Stomach (tissue), 9 donors: ENCODE data around the gene CARD14. TPM values are rescaled to one million over a fixed set of nuclear protein-coding genes. Genes with fewer than 3 reads are reported as not detected.

Experiments used
- DNase-seq, 2 donors: peaks; one replicate each; pipeline versions ENCODE4 v3.0.0 to v3.0.0-alpha.2; 2013 to 2019
- H3K27ac ChIP-seq, 5 donors: fragments of 200-600 bp in 4 of 5; sonication (generic) in 4 of 5; one replicate each; pipeline ENCODE4 v1.5.1; 2013 to 2019; ENCODE audit warnings: mild to moderate bottlenecking in 1 of 5, moderate library complexity in 1 of 5
- H3K27me3 ChIP-seq, 3 donors: fragments of 200-600 bp; sonication (generic); one replicate each; pipeline ENCODE4 v1.5.1; 2017 to 2019; ENCODE audit warnings: mixed run types in 1 of 3
- H3K36me3 ChIP-seq, 4 donors: fragments of 200-600 bp; sonication (generic); 1 replicate in 3 of 4; 2 replicates in 1 of 4; pipeline ENCODE4 v1.5.1; 2016 to 2019
- H3K4me1 ChIP-seq, 4 donors: fragments of 200-600 bp; sonication (generic); one replicate each; pipeline ENCODE4 v1.5.1; 2016 to 2019
- H3K4me3 ChIP-seq, 4 donors: fragments of 200-600 bp; sonication (generic) in 3 of 4; one replicate each; pipeline ENCODE4 v1.5.1; 2016 to 2019; ENCODE audit warnings: mild to moderate bottlenecking in 1 of 4
- H3K9me3 ChIP-seq, 4 donors: fragments of 200-600 bp; sonication (generic); one replicate each; pipeline ENCODE4 v1.5.1; 2016 to 2019
- CTCF ChIP-seq, 7 experiments: fragments of 450-650 bp in 4 of 7; fragments of 200-600 bp in 3 of 7; sonication (generic) in 3 of 7; IDR thresholded peaks; one replicate each; pipeline ENCODE4 v1.5.1; 2016 to 2019; ENCODE audit warnings: antibody characterized with exemption in 7 of 7, control low read depth in 2 of 7, mild to moderate bottlenecking in 1 of 7
- EP300 ChIP-seq: sonication (generic); formaldehyde crosslinking; IDR thresholded peaks from one replicate; pipeline ENCODE4 v1.6.1; 2017; ENCODE audit warnings: antibody characterized with exemption
- POLR2A ChIP-seq, 4 donors: fragments of 450-650 bp; IDR thresholded peaks; one replicate each; pipeline ENCODE4 v1.6.1; 2016; ENCODE audit warnings: antibody characterized with exemption in 4 of 4, control low read depth in 2 of 4, mild to moderate bottlenecking in 1 of 4, moderate library complexity in 1 of 4
- POLR2AphosphoS5 ChIP-seq, 3 donors: sonication (generic); formaldehyde crosslinking; IDR thresholded peaks; one replicate each; pipeline ENCODE4 v1.6.1; 2016; ENCODE audit warnings: antibody characterized with exemption in 3 of 3
- WGBS, 5 donors: extraction: QIAGEN DNeasy Blood & Tissue Kit in 3 of 5; methylation state at CpG; one replicate each; pipeline versions ENCODE4 v1.1.5 to v1.1.7; 2013 to 2018; 5-methylcytosine and 5-hydroxymethylcytosine counted together
- intact Hi-C: fragments of 100-400 bp; cut with DNase I; formaldehyde crosslinking; loops from one replicate; pipeline ENCODE4 v1.15.1; 2023; ENCODE audit warnings: low total_unique reads
- polyA plus RNA-seq, 3 donors: library from polyadenylated mRNA; stranded (reverse); fragments of 200-250 nt; gene quantifications; one replicate each; pipeline ENCODE4 v1.2.3, GENCODE V29; 2013
- total RNA-seq, 5 donors: library from RNA; depleted of rRNA; stranded (reverse); fragments of >200 nt; gene quantifications; one replicate each; pipeline versions ENCODE4 v1.1.0 to v1.2.3, GENCODE V29; 2014 to 2016
- donor health status: healthy with polysubstance abuse.
- donor health status: Bipolar disorder and iron deficiency.
- donor health status: healthy.

Gene CARD14
- total and polyA plus RNA-seq, 8 donors, result 0.12 to 10.5 (median 3.3) TPM; not detected in 4

- Histone ChIP-seq H3K4me1 (no peaks in the 10 kb centered on the region), H3K36me3 (peaks cover 43 to 94% (median 89%) of the 10 kb centered on the region in 4 donors), H3K9me3 (no peaks in the 10 kb centered on the region), H3K27me3 (no peaks in the 10 kb centered on the region), H3K4me3 (no peak overlapping the region), H3K27ac (no peak overlapping the region)
- 87 to 89% (median 88%) methylated on average over 21 to 22 of the region's 22 CpGs for WGBS, 5 donors
- no peak for DNase-seq
- intact Hi-C loops, result no loop called here
- no peak for TF ChIP-seq POLR2AphosphoS5 (IDR thresholded peaks at IDR 0.05)
- no peak for TF ChIP-seq POLR2A (IDR thresholded peaks at IDR 0.05)
- no peak for TF ChIP-seq CTCF (IDR thresholded peaks at IDR 0.05)
- no peak for TF ChIP-seq EP300
These were observed 75.2 kb downstream of the CARD14 start for GRCh38 chr17:80244871-80245509.

GRCh38 chr17:80245566-80246265, 75.9 kb downstream of the CARD14 start:
- H3K27me3 ChIP-seq, result no peaks in the 10 kb centered on the region
- intact Hi-C loops, result no loop called here
- no peak for DNase-seq
- H3K4me1 ChIP-seq, result no peaks in the 10 kb centered on the region
- H3K9me3 ChIP-seq, result no peaks in the 10 kb centered on the region
- no peak overlapping the region for H3K27ac ChIP-seq
- TF ChIP-seq POLR2AphosphoS5 (IDR thresholded peaks at IDR 0.05) (no peak), EP300 (no peak), POLR2A (IDR thresholded peaks at IDR 0.05) (no peak)
- H3K4me3 ChIP-seq, result no peak overlapping the region
- WGBS, 5 donors, result 91 to 94% (median 93%) methylated on average over 17 to 27 of the region's 27 CpGs
- H3K36me3 ChIP-seq, result peaks cover 39 to 93% (median 84%) of the 10 kb centered on the region in 4 donors

- Histone ChIP-seq H3K4me1 (no peaks in the 10 kb centered on the region), H3K4me3 (no peak overlapping the region), H3K36me3 (peaks cover 37 to 93% (median 83%) of the 10 kb centered on the region in 4 donors), H3K27ac (no peak overlapping the region), H3K9me3 (no peaks in the 10 kb centered on the region), H3K27me3 (no peaks in the 10 kb centered on the region)
- intact Hi-C loops, result no loop called here
- TF ChIP-seq POLR2AphosphoS5 (IDR thresholded peaks at IDR 0.05) (no peak), POLR2A (IDR thresholded peaks at IDR 0.05) (no peak), EP300 (no peak), CTCF (IDR thresholded peaks at IDR 0.05) (no peak)
- WGBS, 5 donors, result 87 to 97% (median 96%) methylated on average over 17 to 19 of the region's 19 CpGs
- no peak for DNase-seq
These were observed 76.4 kb downstream of the CARD14 start for GRCh38 chr17:80246266-80246681.

- Histone ChIP-seq H3K9me3 (no peaks in the 10 kb centered on the region), H3K36me3 (peaks cover 32 to 93% (median 81%) of the 10 kb centered on the region in 4 donors), H3K4me3 (no peak overlapping the region), H3K4me1 (no peaks in the 10 kb centered on the region), H3K27me3 (no peaks in the 10 kb centered on the region), H3K27ac (no peak overlapping the region)
- 90 to 93% (median 92%) methylated on average over 6 to 8 of the region's 8 CpGs for WGBS, 5 donors
- DNase-seq, result no peak
- intact Hi-C loops, result no loop called here
- no peak for TF ChIP-seq POLR2AphosphoS5 (IDR thresholded peaks at IDR 0.05)
- TF ChIP-seq POLR2A (IDR thresholded peaks at IDR 0.05), result no peak
- no peak for TF ChIP-seq EP300
- no peak for TF ChIP-seq CTCF (IDR thresholded peaks at IDR 0.05)
These were observed 76.9 kb downstream of the CARD14 start for GRCh38 chr17:80246726-80247125.

GRCh38 chr17:80247561-80247960, 77.7 kb downstream of the CARD14 start:
- peaks cover 24 to 93% (median 80%) of the 10 kb centered on the region in 4 donors for H3K36me3 ChIP-seq
- intact Hi-C loops, result no loop called here
- TF ChIP-seq EP300, result no peak
- no peaks in the 10 kb centered on the region for H3K4me1 ChIP-seq
- H3K27me3 ChIP-seq, result no peaks in the 10 kb centered on the region
- DNase-seq, result no peak
- no peak overlapping the region for H3K27ac ChIP-seq
- no peaks in the 10 kb centered on the region for H3K9me3 ChIP-seq
- no peak overlapping the region for H3K4me3 ChIP-seq
- WGBS, 5 donors, result 88 to 96% (median 94%) methylated on average over 13 to 17 of the region's 17 CpGs
